ENCODE results near the gene GOLGA5.
A peak's percentile ranks its signal among the peaks of the same experiment; 100 is the strongest.

Gene GOLGA5

DNA sequence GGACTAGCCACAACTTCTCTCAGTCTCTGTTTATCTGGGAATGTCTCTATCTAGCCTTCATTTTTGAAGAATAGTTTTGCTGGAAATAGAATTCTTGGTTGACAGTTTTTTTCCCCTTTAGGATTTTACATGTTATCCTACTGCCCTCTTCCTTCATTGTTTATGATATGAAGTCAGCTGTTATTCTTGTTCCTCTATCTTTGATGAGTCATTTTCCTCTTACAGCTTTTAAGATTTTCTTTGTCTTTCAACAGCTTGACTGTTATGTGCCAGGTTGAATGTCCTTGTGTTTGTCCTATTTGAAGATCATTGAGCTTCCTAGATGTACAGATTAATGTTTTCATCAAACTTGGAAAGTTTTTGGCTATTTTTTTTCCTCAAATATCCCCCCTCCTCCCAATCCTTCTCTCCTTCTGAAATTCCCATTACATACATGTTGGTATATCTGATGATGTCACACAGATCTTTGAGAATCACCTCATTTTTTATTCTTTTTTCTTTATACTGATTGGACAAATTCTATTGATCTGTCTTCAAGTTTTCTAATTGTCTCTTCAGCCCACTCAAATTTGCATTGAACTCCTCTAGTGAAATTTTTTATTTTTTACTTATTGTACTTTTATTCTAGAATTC is 4.5 kb upstream of the GOLGA5 start:
- DNase-seq (ENCODE audit: low read depth in 1 of 2, low spot score in 1 of 2): no peak
- H3K4me3 ChIP-seq (replicated peaks; ENCODE audit: insufficient read depth, low read length): no peak overlapping the region
- TF ChIP-seq GABPA (IDR thresholded peaks at IDR 0.05; ENCODE audit: low read depth) (no peak), SPI1 (IDR thresholded peaks at IDR 0.05; ENCODE audit: borderline replicate concordance, low read depth) (no peak), POLR2AphosphoS5 (IDR thresholded peaks at IDR 0.05; ENCODE audit: low read depth) (no peak)
- TF ChIP-seq, protein P1, sequence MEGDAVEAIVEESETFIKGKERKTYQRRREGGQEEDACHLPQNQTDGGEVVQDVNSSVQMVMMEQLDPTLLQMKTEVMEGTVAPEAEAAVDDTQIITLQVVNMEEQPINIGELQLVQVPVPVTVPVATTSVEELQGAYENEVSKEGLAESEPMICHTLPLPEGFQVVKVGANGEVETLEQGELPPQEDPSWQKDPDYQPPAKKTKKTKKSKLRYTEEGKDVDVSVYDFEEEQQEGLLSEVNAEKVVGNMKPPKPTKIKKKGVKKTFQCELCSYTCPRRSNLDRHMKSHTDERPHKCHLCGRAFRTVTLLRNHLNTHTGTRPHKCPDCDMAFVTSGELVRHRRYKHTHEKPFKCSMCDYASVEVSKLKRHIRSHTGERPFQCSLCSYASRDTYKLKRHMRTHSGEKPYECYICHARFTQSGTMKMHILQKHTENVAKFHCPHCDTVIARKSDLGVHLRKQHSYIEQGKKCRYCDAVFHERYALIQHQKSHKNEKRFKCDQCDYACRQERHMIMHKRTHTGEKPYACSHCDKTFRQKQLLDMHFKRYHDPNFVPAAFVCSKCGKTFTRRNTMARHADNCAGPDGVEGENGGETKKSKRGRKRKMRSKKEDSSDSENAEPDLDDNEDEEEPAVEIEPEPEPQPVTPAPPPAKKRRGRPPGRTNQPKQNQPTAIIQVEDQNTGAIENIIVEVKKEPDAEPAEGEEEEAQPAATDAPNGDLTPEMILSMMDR (IDR thresholded peaks at IDR 0.05; ENCODE audit: insufficient read depth, low read length): no peak
- TF ChIP-seq, protein P2, sequence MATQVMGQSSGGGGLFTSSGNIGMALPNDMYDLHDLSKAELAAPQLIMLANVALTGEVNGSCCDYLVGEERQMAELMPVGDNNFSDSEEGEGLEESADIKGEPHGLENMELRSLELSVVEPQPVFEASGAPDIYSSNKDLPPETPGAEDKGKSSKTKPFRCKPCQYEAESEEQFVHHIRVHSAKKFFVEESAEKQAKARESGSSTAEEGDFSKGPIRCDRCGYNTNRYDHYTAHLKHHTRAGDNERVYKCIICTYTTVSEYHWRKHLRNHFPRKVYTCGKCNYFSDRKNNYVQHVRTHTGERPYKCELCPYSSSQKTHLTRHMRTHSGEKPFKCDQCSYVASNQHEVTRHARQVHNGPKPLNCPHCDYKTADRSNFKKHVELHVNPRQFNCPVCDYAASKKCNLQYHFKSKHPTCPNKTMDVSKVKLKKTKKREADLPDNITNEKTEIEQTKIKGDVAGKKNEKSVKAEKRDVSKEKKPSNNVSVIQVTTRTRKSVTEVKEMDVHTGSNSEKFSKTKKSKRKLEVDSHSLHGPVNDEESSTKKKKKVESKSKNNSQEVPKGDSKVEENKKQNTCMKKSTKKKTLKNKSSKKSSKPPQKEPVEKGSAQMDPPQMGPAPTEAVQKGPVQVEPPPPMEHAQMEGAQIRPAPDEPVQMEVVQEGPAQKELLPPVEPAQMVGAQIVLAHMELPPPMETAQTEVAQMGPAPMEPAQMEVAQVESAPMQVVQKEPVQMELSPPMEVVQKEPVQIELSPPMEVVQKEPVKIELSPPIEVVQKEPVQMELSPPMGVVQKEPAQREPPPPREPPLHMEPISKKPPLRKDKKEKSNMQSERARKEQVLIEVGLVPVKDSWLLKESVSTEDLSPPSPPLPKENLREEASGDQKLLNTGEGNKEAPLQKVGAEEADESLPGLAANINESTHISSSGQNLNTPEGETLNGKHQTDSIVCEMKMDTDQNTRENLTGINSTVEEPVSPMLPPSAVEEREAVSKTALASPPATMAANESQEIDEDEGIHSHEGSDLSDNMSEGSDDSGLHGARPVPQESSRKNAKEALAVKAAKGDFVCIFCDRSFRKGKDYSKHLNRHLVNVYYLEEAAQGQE (IDR thresholded peaks at IDR 0.05; ENCODE audit: insufficient replicate concordance, low read depth): no peak
- H3K27ac ChIP-seq (replicated peaks): no peak overlapping the region
- H3K27me3 ChIP-seq (ENCODE audit: insufficient read depth, poor library complexity, severe bottlenecking): no peaks in the 10 kb centered on the region

DNA sequence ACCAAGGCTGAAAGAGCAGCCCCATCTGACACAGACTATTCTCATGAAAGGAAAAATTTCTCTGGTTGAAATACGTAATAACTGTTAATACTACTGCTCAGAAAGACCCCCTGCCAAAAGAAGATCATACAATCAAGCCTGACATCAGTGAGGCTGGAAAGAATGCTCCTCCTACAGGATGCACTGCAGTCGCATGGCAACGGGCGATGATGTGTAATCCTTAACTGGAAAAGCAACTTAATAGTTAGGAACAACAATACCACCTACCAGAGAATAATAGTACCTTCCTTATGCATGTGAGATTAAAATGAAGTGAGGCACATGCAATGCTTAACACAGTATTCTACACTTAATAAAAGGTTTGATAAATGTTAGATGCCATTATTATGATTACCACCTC is 1.2 kb upstream of the GOLGA5 start:
- H3K4me3 ChIP-seq (replicated peaks; ENCODE audit: insufficient read depth, low read length): no peak overlapping the region
- no peak for DNase-seq (ENCODE audit: low read depth in 1 of 2, low spot score in 1 of 2)

DNA sequence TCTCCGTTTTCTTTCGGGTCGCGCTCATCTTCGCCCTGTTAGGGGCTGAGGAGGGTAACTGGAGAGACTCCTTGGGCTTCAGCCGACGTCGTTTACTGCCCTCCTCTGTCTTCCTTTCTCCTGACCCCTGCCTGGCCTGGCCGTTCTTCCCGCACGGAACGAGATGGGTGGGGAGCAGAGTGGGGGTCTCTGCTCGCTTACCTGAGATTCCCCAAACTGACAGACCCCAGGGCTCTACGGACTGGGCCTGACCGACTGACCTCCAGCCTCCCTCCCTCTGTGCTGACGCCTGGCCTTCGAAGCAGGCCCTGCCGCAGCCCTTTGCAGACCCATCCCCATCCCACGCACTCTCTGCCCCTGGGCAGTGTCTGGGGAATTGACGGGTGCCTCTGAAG is 439 bp downstream of the GOLGA5 start:
- H3K4me3 ChIP-seq (replicated peaks; ENCODE audit: insufficient read depth, low read length): peak overlapping the region; percentile 81
- no peak for TF ChIP-seq SPI1 (IDR thresholded peaks at IDR 0.05; ENCODE audit: borderline replicate concordance, low read depth)
- no peaks in the 10 kb centered on the region for H3K27me3 ChIP-seq (ENCODE audit: insufficient read depth, poor library complexity, severe bottlenecking)
- H3K27ac ChIP-seq (replicated peaks): peak overlapping the region; percentile 84
- no peak for DNase-seq (ENCODE audit: low read depth in 1 of 2, low spot score in 1 of 2)

More for the DNA sequence above, 1.2 kb upstream of the GOLGA5 start:
- Histone ChIP-seq H3K27ac (replicated peaks) (no peak overlapping the region; the same call in 1 of the 2 replicates), H3K27me3 (ENCODE audit: insufficient read depth, poor library complexity, severe bottlenecking) (no peaks in the 10 kb centered on the region)
- no peak for TF ChIP-seq POLR2AphosphoS5 (IDR thresholded peaks at IDR 0.05; ENCODE audit: low read depth)

DNA sequence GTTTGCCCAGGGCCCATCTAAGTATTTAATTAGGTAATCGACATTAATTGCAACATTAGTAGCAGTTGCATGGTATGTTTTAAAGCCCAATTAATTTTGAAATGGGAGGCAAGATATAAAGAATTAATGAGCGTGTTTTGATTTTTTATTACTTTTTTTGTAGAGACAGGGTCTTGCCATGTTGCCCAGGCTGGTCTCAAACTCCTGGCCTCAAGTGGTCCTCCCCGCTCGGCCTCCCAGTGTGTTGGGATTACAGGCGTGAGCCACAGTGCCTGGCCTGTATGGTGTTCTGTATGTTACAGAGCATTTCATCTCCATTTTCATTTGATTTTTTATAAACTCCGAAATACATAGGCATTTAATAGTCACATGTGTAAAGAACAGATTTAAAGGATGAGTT is 856 bp downstream of the GOLGA5 start:
- H3K4me3 ChIP-seq (replicated peaks; ENCODE audit: insufficient read depth, low read length): peak overlapping the region; percentile 81
- H3K27me3 ChIP-seq (ENCODE audit: insufficient read depth, poor library complexity, severe bottlenecking): no peaks in the 10 kb centered on the region
- no peak for DNase-seq (ENCODE audit: low read depth in 1 of 2, low spot score in 1 of 2)
- peak overlapping the region; percentile 84 for H3K27ac ChIP-seq (replicated peaks)
- TF ChIP-seq GABPA (IDR thresholded peaks at IDR 0.05; ENCODE audit: low read depth): no peak
- no peak for TF ChIP-seq SPI1 (IDR thresholded peaks at IDR 0.05; ENCODE audit: borderline replicate concordance, low read depth)
- no peak for TF ChIP-seq POLR2AphosphoS5 (IDR thresholded peaks at IDR 0.05; ENCODE audit: low read depth)
- TF ChIP-seq, protein P2 (IDR thresholded peaks at IDR 0.05; ENCODE audit: insufficient replicate concordance, low read depth): no peak
- TF ChIP-seq, protein P1 (IDR thresholded peaks at IDR 0.05; ENCODE audit: insufficient read depth, low read length): no peak

Measured in HL-60 (cell line).